ENCODE results near the gene PRCP. TPM values are rescaled to one million over a fixed set of nuclear protein-coding genes. Genes with fewer than 3 reads are reported as not detected.

PRCP gene
- total and polyA plus RNA-seq, 2 donors (not counting 1 experiment from before 2014, with no cell fraction given), result 24.6 to 37.7 TPM

- Mint-ChIP-seq H3K27me3 (no peaks in the 10 kb centered on the region), H3K4me3 (no peak overlapping the region), H3K9me3 (ENCODE audit: insufficient read depth) (no peaks in the 10 kb centered on the region), H3K27ac (no peak overlapping the region), H3K4me1 (peaks cover 11% of the 10 kb centered on the region)
- H3K36me3 ChIP-seq (replicated peaks in 1 of 2; ENCODE audit: control extremely low read depth in 1 of 2, control insufficient read depth in 1 of 2, extremely low read depth in 1 of 2, insufficient read depth in 2 of 2, low read length in 1 of 2), result peaks cover 16 to 39% of the 10 kb centered on the region in 2 experiments
- no peaks in the 10 kb centered on the region for H3K4me1 ChIP-seq (ENCODE audit: control insufficient read depth in 2 of 2, insufficient read depth in 2 of 2, low read length in 2 of 2)
- no peak overlapping the region for H3K4me2 ChIP-seq (replicated peaks; ENCODE audit: low read depth, low read length, poor library complexity, severe bottlenecking)
- H3K27ac ChIP-seq (ENCODE audit: low read length in 2 of 2), result no peak overlapping the region
- no peak overlapping the region for H2AFZ ChIP-seq (ENCODE audit: insufficient read depth, low read depth, low read length, poor library complexity, severe bottlenecking)
- ChIA-PET POLR2A (no interaction called here), CTCF (no interaction called here)
- DNase-seq (no peak), ATAC-seq (ENCODE audit: low read depth) (no peak)
- H3K79me2 ChIP-seq (ENCODE audit: control insufficient read depth, insufficient read depth, low read length), result peaks cover 34% of the 10 kb centered on the region
- peaks cover 0 to 3% (median 0%) of the 10 kb centered on the region in 3 donors for H3K9me3 ChIP-seq (ENCODE audit: control extremely low read depth in 1 of 3, control insufficient read depth in 2 of 3, insufficient read depth in 1 of 3, low read length in 2 of 3)
- no peak overlapping the region for H3K4me3 ChIP-seq (ENCODE audit: control extremely low read depth in 1 of 5, extremely low read depth in 1 of 5, insufficient read depth in 1 of 5, low read depth in 2 of 5, low read length in 4 of 5)
- peaks cover 5% of the 10 kb centered on the region for H4K20me1 ChIP-seq (ENCODE audit: control insufficient read depth, insufficient read depth, low read length, poor library complexity, severe bottlenecking)
- no peaks in the 10 kb centered on the region for H3K27me3 ChIP-seq (replicated peaks in 1 of 4; ENCODE audit: control extremely low read depth in 1 of 4, control insufficient read depth in 3 of 4, insufficient read depth in 4 of 4, low read length in 3 of 4)
- intact Hi-C loops (cut with micrococcal nuclease), result no loop called here
- no peak overlapping the region for H3K9ac ChIP-seq (ENCODE audit: low read length)
- TF ChIP-seq, protein P1, sequence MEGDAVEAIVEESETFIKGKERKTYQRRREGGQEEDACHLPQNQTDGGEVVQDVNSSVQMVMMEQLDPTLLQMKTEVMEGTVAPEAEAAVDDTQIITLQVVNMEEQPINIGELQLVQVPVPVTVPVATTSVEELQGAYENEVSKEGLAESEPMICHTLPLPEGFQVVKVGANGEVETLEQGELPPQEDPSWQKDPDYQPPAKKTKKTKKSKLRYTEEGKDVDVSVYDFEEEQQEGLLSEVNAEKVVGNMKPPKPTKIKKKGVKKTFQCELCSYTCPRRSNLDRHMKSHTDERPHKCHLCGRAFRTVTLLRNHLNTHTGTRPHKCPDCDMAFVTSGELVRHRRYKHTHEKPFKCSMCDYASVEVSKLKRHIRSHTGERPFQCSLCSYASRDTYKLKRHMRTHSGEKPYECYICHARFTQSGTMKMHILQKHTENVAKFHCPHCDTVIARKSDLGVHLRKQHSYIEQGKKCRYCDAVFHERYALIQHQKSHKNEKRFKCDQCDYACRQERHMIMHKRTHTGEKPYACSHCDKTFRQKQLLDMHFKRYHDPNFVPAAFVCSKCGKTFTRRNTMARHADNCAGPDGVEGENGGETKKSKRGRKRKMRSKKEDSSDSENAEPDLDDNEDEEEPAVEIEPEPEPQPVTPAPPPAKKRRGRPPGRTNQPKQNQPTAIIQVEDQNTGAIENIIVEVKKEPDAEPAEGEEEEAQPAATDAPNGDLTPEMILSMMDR (IDR thresholded peaks at IDR 0.05), result no peak
- no peak for TF ChIP-seq EZH2 (IDR thresholded peaks at IDR 0.05; ENCODE audit: borderline replicate concordance, insufficient read depth, low read depth, low read length, poor library complexity, severe bottlenecking)
Observed at GRCh38 chr11:82854242-82854641, 46.0 kb downstream of the PRCP start.

DNA sequence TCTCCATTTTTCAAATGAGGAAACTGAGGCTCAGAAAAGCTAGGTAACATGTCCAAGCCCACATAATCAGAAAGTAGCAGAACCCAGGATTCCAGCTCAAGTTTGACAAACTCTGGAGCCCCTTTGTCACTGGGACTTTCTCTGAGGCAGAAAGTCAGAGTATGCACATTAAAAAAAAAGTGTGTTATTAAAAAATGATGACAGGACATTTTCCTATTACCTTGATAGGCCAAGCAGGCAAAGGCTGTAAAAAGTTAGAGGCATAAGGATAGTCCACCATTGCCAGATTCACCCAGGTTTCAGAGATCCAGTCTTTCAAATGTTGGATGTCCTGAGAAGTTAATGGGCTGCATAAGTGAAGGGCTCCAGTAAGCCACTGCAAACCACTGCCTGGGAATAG lies 51.4 kb downstream of the PRCP start:
- intact Hi-C loops (cut with micrococcal nuclease), result no loop called here
- Histone ChIP-seq H3K9ac (ENCODE audit: low read length) (no peak overlapping the region), H3K9me3 (ENCODE audit: control extremely low read depth in 1 of 3, control insufficient read depth in 2 of 3, insufficient read depth in 1 of 3, low read length in 2 of 3) (no peaks in the 10 kb centered on the region), H3K27me3 (replicated peaks in 1 of 4; ENCODE audit: control extremely low read depth in 1 of 4, control insufficient read depth in 3 of 4, insufficient read depth in 4 of 4, low read length in 3 of 4) (no peaks in the 10 kb centered on the region), H3K4me2 (replicated peaks; ENCODE audit: low read depth, low read length, poor library complexity, severe bottlenecking) (no peak overlapping the region), H3K27ac (ENCODE audit: low read length in 2 of 2) (no peak overlapping the region), H3K79me2 (ENCODE audit: control insufficient read depth, insufficient read depth, low read length) (peaks cover 7% of the 10 kb centered on the region), H3K4me1 (ENCODE audit: control insufficient read depth in 2 of 2, insufficient read depth in 2 of 2, low read length in 2 of 2) (no peaks in the 10 kb centered on the region), H3K36me3 (replicated peaks in 1 of 2; ENCODE audit: control extremely low read depth in 1 of 2, control insufficient read depth in 1 of 2, extremely low read depth in 1 of 2, insufficient read depth in 2 of 2, low read length in 1 of 2) (peaks cover 4 to 42% of the 10 kb centered on the region in 2 experiments), H3K4me3 (ENCODE audit: control extremely low read depth in 1 of 5, extremely low read depth in 1 of 5, insufficient read depth in 1 of 5, low read depth in 2 of 5, low read length in 4 of 5) (no peak overlapping the region), H2AFZ (ENCODE audit: insufficient read depth, low read depth, low read length, poor library complexity, severe bottlenecking) (no peak overlapping the region), H4K20me1 (ENCODE audit: control insufficient read depth, insufficient read depth, low read length, poor library complexity, severe bottlenecking) (no peaks in the 10 kb centered on the region)
- Mint-ChIP-seq H3K27me3 (no peaks in the 10 kb centered on the region), H3K9me3 (ENCODE audit: insufficient read depth) (no peaks in the 10 kb centered on the region), H3K4me1 (peaks cover 4% of the 10 kb centered on the region), H3K27ac (no peak overlapping the region), H3K4me3 (no peak overlapping the region)
- ATAC-seq (ENCODE audit: low read depth) (no peak), DNase-seq (no peak)
- TF ChIP-seq EZH2 (IDR thresholded peaks at IDR 0.05; ENCODE audit: borderline replicate concordance, insufficient read depth, low read depth, low read length, poor library complexity, severe bottlenecking), result no peak
- TF ChIP-seq, protein P1 (IDR thresholded peaks at IDR 0.05), result no peak
- ChIA-PET POLR2A (no interaction called here), CTCF (no interaction called here)

Measured in B cell (primary cell).